Measurements from ENCODE around the gene PRMT5.

GRCh38 chr14:22974530-22975313, 45.5 kb upstream of the PRMT5 start:
- TF ChIP-seq CTCF (IDR thresholded peaks at IDR 0.05) (no peak), POLR2A (IDR thresholded peaks at IDR 0.05) (no peak)
